Measurements from ENCODE around the gene MPRIP.
"Not testable (repeated sequence)": the region's sequence is repeated elsewhere in the genome, so short reads cannot be mapped to it uniquely, and the experiment has no call there.

DNA sequence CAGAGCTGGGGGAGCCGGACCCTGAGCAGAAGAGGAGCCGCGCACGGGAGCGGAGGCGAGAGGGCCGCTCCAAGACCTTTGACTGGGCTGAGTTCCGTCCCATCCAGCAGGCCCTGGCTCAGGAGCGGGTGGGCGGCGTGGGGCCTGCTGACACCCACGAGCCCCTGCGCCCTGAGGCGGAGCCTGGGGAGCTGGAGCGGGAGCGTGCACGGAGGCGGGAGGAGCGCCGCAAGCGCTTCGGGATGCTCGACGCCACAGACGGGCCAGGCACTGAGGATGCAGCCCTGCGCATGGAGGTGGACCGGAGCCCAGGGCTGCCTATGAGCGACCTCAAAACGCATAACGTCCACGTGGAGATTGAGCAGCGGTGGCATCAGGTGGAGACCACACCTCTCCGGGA, 116.2 kb downstream of the MPRIP start:
- TF ChIP-seq, protein P1, sequence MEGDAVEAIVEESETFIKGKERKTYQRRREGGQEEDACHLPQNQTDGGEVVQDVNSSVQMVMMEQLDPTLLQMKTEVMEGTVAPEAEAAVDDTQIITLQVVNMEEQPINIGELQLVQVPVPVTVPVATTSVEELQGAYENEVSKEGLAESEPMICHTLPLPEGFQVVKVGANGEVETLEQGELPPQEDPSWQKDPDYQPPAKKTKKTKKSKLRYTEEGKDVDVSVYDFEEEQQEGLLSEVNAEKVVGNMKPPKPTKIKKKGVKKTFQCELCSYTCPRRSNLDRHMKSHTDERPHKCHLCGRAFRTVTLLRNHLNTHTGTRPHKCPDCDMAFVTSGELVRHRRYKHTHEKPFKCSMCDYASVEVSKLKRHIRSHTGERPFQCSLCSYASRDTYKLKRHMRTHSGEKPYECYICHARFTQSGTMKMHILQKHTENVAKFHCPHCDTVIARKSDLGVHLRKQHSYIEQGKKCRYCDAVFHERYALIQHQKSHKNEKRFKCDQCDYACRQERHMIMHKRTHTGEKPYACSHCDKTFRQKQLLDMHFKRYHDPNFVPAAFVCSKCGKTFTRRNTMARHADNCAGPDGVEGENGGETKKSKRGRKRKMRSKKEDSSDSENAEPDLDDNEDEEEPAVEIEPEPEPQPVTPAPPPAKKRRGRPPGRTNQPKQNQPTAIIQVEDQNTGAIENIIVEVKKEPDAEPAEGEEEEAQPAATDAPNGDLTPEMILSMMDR (IDR thresholded peaks at IDR 0.05), result not testable (repeated sequence)
- TF ChIP-seq POLR2A (IDR thresholded peaks at IDR 0.05), result not testable (repeated sequence)

Measured in body of pancreas (tissue), 4 donors.